Measurements from ENCODE around the gene BRSK1.

GRCh38 chr19:55245236-55245904, 38.4 kb upstream of the BRSK1 start:
- TF ChIP-seq NFIC (IDR thresholded peaks at IDR 0.05) (no peak), FOXM1 (IDR thresholded peaks at IDR 0.05; ENCODE audit: borderline replicate concordance, low read depth) (no peak), MAX (IDR thresholded peaks at IDR 0.05) (no peak), TAF1 (IDR thresholded peaks at IDR 0.05; ENCODE audit: low read depth) (no peak), YY1 (IDR thresholded peaks at IDR 0.05; ENCODE audit: low read depth) (no peak), CEBPB (IDR thresholded peaks at IDR 0.05) (no peak)
